ENCODE data around the gene PARN. TPM values are rescaled to one million over a fixed set of nuclear protein-coding genes. Genes with fewer than 3 reads are reported as not detected.
A peak's percentile ranks its signal among the peaks of the same experiment; 100 is the strongest.

Gene PARN
- total and polyA plus RNA-seq, 2 of the 8 experiments (the other 6 are each of a cell fraction or from before 2014, with no cell fraction given): 24.5 to 44.6 TPM

- Histone ChIP-seq H3K4ac (replicated peaks; ENCODE audit: insufficient read length, low read depth, low read length) (no peak overlapping the region), H2BK20ac (ENCODE audit: low read length) (no peak overlapping the region), H3K14ac (ENCODE audit: insufficient read length) (no peak overlapping the region), H2AK5ac (ENCODE audit: low read depth, low read length) (peak overlapping the region; percentile 41; the same call in 1 of the 2 replicates), H2AFZ (ENCODE audit: low read length) (no peak overlapping the region), H3K4me1 (replicated peaks in 1 of 4; ENCODE audit: control insufficient read depth in 3 of 4, insufficient read depth in 4 of 4, low read length in 3 of 4) (peaks cover 1 to 17% (median 10%) of the 10 kb centered on the region in 4 experiments; a peak in 6 of 7 replicates), H3K4me2 (ENCODE audit: insufficient read depth in 1 of 2, low read depth in 2 of 2, low read length in 2 of 2) (no peak overlapping the region), H3K23me2 (ENCODE audit: low read depth, low read length) (no peaks in the 10 kb centered on the region), H3K27me3 (replicated peaks in 1 of 4; ENCODE audit: control insufficient read depth in 3 of 4, extremely low read depth in 1 of 4, insufficient read depth in 3 of 4, low read length in 3 of 4) (no peaks in the 10 kb centered on the region), H3K9me3 (ENCODE audit: insufficient read depth in 2 of 2, low read depth in 1 of 2, low read length in 1 of 2) (no peaks in the 10 kb centered on the region), H2BK15ac (ENCODE audit: low read length) (no peak overlapping the region), H3K79me2 (ENCODE audit: control insufficient read depth in 1 of 2, insufficient read depth in 2 of 2, low read length in 2 of 2) (no peaks in the 10 kb centered on the region), H4K5ac (ENCODE audit: insufficient read length, low read depth, low read length) (no peak overlapping the region), H4K20me1 (replicated peaks in 1 of 2; ENCODE audit: control insufficient read depth in 1 of 2, insufficient read depth in 2 of 2, low read length in 2 of 2) (no peaks in the 10 kb centered on the region), H2BK120ac (replicated peaks; ENCODE audit: low read depth, low read length) (no peak overlapping the region), H4K91ac (replicated peaks; ENCODE audit: insufficient read length, low read length) (no peak overlapping the region), H4K8ac (ENCODE audit: extremely low read depth, insufficient read depth, low read length) (no peak overlapping the region), H3K18ac (ENCODE audit: extremely low read depth, low read length) (no peak overlapping the region), H3K9ac (replicated peaks in 1 of 4; ENCODE audit: extremely low read depth in 1 of 4, low read depth in 3 of 4, low read length in 3 of 4) (no peak overlapping the region), H2BK12ac (ENCODE audit: low read depth, low read length) (0 out of 2 replicates have a peak overlapping the region, but pooled peaks have one; percentile 11), H3K4me3 (ENCODE audit: extremely low read depth in 1 of 4, insufficient read depth in 2 of 4, low read depth in 3 of 4, low read length in 4 of 4) (no peak overlapping the region), H2BK5ac (ENCODE audit: low read depth, low read length) (0 out of 2 replicates have a peak overlapping the region, but pooled peaks have one; percentile 66), H3K36me3 (ENCODE audit: control insufficient read depth in 2 of 4, insufficient read depth in 4 of 4, low read length in 3 of 4) (no peaks in the 10 kb centered on the region), H3K79me1 (ENCODE audit: low read depth, low read length) (peaks cover 2% of the 10 kb centered on the region; the same call in 1 of the 2 replicates), H3K27ac (ENCODE audit: low read depth, low read length) (no peak overlapping the region), H3K56ac (replicated peaks; ENCODE audit: insufficient read length, low read depth, low read length) (no peak overlapping the region), H3K23ac (ENCODE audit: insufficient read length) (no peak overlapping the region)
- TF ChIP-seq RAD21 (IDR thresholded peaks at IDR 0.05 in 1 of 2, conservative IDR thresholded peaks at IDR 0.05 in 1 of 2; ENCODE audit: low read depth in 2 of 2, low read length in 2 of 2): no peak
- no peak for TF ChIP-seq JUN (IDR thresholded peaks at IDR 0.05; ENCODE audit: low read depth, low read length)
- no peak for TF ChIP-seq SAP30 (IDR thresholded peaks at IDR 0.05; ENCODE audit: insufficient read depth, insufficient replicate concordance, low read length)
- no peak for TF ChIP-seq FOSL1 (IDR thresholded peaks at IDR 0.05; ENCODE audit: insufficient read depth, low read depth, low read length)
- TF ChIP-seq, protein P1, sequence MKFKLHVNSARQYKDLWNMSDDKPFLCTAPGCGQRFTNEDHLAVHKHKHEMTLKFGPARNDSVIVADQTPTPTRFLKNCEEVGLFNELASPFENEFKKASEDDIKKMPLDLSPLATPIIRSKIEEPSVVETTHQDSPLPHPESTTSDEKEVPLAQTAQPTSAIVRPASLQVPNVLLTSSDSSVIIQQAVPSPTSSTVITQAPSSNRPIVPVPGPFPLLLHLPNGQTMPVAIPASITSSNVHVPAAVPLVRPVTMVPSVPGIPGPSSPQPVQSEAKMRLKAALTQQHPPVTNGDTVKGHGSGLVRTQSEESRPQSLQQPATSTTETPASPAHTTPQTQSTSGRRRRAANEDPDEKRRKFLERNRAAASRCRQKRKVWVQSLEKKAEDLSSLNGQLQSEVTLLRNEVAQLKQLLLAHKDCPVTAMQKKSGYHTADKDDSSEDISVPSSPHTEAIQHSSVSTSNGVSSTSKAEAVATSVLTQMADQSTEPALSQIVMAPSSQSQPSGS (IDR thresholded peaks at IDR 0.05; ENCODE audit: low read length): no peak
- FAIRE-seq: no peak
- WGBS, 2 experiments (ENCODE audit: extremely low coverage in 1 of 2, insufficient coverage in 1 of 2, insufficient read length in 1 of 2, insufficient replicate concordance in 2 of 2, low coverage in 1 of 2, low lambda C conversion rate in 2 of 2, missing lambda C conversion rate in 1 of 2): 90% methylated on average over 4 of the region's 4 CpGs; no CpG with 5 or more reads in 1 of the 2 experiments
- no peak for DNase-seq (ENCODE audit: low read depth in 1 of 2, low spot score in 2 of 2)
- CTCF ChIA-PET (ENCODE audit: partially characterized antibody): no interaction called here
- POLR2A ChIA-PET (ENCODE audit: partially characterized antibody): no interaction called here
These were observed 139.8 kb downstream of the PARN start for GRCh38 chr16:14490235-14490634.
